ENCODE results near the gene CHKA. TPM values are rescaled to one million over a fixed set of nuclear protein-coding genes. Genes with fewer than 3 reads are reported as not detected.

The CHKA gene
- polyA plus RNA-seq, 3 donors from 2014 or later: 2.7 to 7.5 (median 4.9) TPM

DNA sequence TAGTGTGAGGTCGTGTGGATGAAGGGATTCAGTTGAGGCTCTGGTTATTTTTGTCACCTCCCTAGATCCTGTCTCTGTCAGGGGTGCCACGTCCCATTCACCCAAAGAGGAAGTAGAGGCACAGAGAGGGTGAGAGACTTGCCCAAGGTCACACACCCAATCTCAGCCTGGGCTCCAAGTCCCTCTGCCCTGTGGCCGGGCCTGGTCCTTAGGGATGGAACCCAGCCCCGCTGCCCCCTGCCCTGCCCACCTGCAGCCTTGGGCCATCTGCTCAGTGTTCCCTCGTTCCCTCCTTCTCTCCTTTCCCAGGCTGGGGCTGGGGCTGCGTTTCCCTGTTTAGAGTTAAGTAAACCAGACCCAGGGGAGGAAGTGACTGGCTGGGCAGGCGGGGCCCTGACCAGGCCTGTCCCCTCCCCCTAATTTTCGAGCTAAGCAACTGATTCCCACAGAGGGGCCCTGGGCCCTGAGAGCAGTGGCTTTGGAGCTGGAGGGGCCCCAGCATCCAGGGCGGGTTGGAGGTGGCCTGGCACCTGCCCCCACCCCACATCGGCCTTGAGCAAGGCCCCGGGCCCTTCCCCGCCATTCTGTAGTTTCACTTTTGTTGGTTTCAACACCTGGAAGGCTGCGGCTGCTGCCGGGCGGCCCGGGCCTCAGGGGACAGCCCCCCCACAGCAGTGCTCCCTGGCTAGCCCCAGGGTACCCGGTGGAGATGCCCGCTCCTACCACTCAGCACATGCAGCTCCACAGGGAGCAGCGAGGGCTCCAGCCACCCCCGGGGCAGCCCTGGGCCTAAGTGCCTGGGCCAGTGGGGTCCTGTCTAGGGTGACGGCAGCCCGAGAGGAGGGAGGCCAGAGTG lies 80.9 kb downstream of the CHKA start:
- H3K36me3 Mint-ChIP-seq: no peaks in the 10 kb centered on the region
- peaks cover 34 to 44% of the 10 kb centered on the region in 2 donors for H3K4me1 Mint-ChIP-seq
- peaks cover 0 to 10% (median 3%) of the 10 kb centered on the region in 3 donors for H3K27me3 Mint-ChIP-seq (ENCODE audit: low read depth in 3 of 3)
- no peaks in the 10 kb centered on the region for H3K9me3 Mint-ChIP-seq
- H3K4me3 Mint-ChIP-seq: peak overlapping the region; percentile 90 to 94 (median 93)
- DNase-seq: peak; percentile 59 to 72 (median 66)
- peak overlapping the region; percentile 87 to 97 (median 94) for H3K27ac Mint-ChIP-seq

DNA sequence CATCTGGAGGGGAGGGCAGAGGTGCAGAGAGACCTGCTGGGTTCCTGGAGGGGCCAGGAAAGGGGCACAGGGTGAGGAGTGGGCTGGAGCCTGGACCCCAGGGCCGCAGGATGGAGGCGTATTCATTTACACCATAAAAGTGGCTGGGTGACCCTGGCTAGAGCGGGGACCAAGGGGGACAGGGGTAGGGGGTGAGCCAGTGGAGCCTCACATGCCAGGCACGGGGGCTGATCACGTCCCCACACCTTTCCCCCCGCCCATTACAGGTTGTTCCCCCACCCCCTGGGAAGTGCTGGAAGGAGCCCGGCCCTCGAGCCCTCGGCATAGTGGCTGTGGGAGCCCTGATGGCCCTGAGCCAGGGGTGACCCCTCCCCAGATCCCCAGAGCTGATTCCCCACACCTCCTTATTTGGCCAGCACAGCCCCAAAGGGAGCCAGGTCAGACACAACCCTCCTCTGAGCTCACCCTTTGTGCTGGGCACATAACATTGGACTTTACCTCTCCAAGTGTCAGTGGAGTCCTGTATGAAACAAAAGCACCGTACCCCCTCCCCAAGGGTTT lies 81.6 kb downstream of the CHKA start:
- Mint-ChIP-seq H3K9me3 (no peaks in the 10 kb centered on the region), H3K4me1 (peaks cover 34 to 46% of the 10 kb centered on the region in 2 donors), H3K27me3 (ENCODE audit: low read depth in 3 of 3) (peaks cover 0 to 10% (median 3%) of the 10 kb centered on the region in 3 donors), H3K4me3 (peak overlapping the region; percentile 90 to 94 (median 93)), H3K36me3 (no peaks in the 10 kb centered on the region), H3K27ac (peak overlapping the region; percentile 87 to 97 (median 94))
- peak in 1 of 3 donors; percentile 8 for DNase-seq

DNA sequence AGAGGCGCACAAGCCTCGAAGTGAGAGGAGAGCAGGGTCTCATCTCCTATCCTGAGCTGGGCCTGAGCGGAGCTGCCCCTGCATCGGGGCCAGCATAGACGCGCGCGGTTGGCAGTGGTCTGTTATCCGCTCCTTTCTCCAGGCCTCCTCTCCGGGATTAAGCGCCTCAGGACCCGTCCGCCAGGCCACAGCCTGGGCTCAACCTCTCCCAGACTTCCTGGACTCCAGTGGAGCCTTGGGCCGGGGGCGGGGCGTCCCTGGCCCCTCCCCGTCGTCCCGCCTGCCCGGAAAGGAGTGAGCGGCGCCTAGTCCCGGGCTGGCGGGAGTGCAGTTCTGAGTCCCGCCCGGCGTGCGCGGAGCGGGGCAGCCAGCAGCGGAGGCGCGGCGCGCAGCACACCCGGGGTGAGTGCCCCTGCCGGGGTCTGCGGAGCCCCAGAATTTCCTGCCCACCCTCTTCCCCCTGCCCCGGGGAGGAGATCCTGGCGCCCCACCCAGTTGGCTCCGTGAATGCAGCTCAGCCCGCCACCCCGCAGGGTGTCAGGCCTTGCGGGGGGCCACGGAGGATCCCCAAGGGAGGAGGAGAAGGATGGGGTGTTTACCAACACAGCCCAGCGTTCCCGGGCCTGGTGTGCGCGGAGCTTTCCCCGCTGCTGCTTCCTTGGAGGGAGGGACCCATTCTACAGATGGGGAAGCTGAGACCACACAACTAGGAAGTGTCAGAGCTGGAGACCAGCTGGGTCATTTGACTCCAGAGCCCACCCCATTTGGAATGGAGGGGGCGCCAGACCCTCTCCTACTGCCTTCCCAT lies 82.3 kb downstream of the CHKA start, which contains the start of gene TCIRG1:
TCIRG1 (plus strand) TSS at position 308 of the 808 bp plus-strand sequence. CDS start 2,247 bp downstream, outside the sequence.
- Mint-ChIP-seq H3K4me3 (peak within 1 kb of the TSS; percentile 90 to 94 (median 93)), H3K27ac (peak within 1 kb of the TSS; percentile 95 to 98 (median 98)), H3K27me3 (ENCODE audit: low read depth in 3 of 3) (peaks cover 0 to 10% (median 3%) of the 10 kb centered on the region in 3 donors), H3K9me3 (no peaks in the 10 kb centered on the region), H3K36me3 (no peaks in the 10 kb centered on the region), H3K4me1 (peaks cover 34 to 46% of the 10 kb centered on the region in 2 donors)
- peak; percentile 42 to 52 (median 45) for DNase-seq

DNA sequence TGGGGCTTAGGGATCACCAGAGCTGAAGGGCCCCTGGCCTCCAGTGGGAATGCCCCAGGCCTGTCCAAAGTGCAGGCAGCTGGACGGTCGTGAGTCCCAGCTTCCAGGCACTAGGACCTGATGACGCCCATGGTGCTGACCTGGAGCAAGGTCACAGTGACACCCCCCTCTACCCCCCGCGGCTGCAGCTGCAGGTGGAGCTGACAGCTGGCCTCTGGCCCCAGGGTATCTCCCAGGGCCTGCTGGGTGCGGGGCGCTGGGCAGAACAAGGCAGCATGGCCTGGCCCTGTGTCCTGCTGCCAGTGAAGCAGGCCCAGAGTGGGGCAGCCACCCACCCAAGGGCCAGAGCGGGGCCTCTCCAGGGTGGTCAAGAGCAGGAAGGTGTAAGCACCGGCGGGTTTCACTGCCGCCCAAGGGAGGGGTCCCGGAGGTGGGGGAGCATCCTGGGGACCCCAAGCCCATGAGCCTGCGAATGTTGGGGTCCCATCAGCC lies 82.9 kb downstream of the CHKA start:
- H3K27me3 Mint-ChIP-seq (ENCODE audit: low read depth in 3 of 3): peaks cover 0 to 10% (median 3%) of the 10 kb centered on the region in 3 donors
- peak overlapping the region; percentile 23 to 98 (median 68) for H3K27ac Mint-ChIP-seq
- DNase-seq: no peak
- H3K9me3 Mint-ChIP-seq: no peaks in the 10 kb centered on the region
- peak overlapping the region; percentile 62 to 94 (median 92) for H3K4me3 Mint-ChIP-seq
- H3K36me3 Mint-ChIP-seq: no peaks in the 10 kb centered on the region
- peaks cover 34 to 46% of the 10 kb centered on the region in 2 donors for H3K4me1 Mint-ChIP-seq

DNA sequence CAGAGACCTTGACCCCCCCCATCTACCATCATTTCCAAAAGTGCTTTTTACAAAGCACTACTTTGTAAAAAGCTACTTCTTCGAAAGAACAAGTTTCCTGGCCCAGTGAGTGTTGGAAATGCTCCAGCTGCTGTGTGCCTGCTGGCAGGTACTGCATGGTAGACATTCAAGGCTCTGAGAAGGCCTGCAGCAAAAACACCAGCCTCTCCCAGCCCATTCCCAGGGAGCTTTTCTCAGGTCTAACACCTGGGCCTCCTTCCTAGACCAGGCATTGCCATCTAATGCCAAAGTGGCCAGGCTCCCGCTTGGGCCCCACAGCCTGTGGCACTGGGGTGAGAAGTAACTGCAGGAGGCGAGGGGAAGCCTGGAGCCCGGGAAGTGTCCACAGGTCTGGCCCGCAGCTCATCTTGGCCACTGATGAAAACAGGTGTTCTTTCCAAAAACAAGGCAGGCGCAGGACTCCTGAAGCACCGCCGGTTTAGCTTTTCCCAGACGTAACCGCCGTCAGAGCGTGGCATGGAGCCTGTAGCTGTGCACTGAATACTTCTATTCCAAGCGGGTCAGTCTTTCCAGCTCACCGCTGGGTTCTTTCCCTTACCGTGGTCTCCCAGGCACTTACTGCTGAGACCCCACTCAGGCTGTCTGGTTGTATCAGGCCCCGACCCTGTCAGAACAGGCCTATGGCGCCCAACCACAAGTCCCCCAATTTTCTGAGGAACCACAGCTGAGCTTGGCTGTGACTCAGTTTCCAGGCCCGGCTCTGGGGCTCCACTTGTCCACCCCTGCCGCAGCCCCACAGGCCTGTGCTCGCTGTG lies 83.6 kb downstream of the CHKA start:
- peaks cover 0 to 10% (median 3%) of the 10 kb centered on the region in 3 donors for H3K27me3 Mint-ChIP-seq (ENCODE audit: low read depth in 3 of 3)
- H3K4me1 Mint-ChIP-seq: peaks cover 34 to 46% of the 10 kb centered on the region in 2 donors
- H3K36me3 Mint-ChIP-seq: no peaks in the 10 kb centered on the region
- no peaks in the 10 kb centered on the region for H3K9me3 Mint-ChIP-seq
- DNase-seq: no peak
- peak overlapping the region; percentile 95 to 98 (median 98) for H3K27ac Mint-ChIP-seq
- H3K4me3 Mint-ChIP-seq: peak overlapping the region; percentile 72 to 93 (median 77)

DNA sequence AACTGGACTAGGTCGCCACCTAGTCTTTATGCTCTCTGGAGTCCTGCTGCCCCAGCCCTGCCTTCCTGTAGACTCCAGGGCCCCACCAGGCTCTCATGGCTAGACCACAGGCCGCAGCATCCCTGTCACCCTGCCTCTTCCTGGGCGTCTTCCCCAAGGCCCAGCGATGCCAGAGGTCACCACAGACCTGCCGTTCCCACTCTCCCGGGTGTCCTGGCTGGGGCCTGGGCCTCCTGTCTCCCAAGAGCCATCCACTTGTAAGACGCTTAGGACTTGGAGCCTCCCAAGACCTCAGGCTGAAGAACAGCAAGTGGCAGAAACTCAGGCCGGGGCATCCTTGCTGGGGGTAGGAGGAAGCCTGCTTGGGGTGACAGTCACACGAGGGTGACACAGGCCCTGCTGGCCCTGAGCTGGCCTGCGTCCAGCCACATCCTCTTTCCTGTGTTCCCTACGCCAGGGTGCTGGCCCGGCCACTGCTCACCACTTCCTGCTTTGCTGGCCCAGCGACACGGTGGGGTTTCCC lies 84.4 kb downstream of the CHKA start:
- peak; percentile 69 to 72 (median 70) for DNase-seq
- H3K4me1 Mint-ChIP-seq: peaks cover 35 to 46% of the 10 kb centered on the region in 2 donors
- H3K27ac Mint-ChIP-seq: peak overlapping the region; percentile 95 to 98 (median 98)
- peaks cover 0 to 10% (median 3%) of the 10 kb centered on the region in 3 donors for H3K27me3 Mint-ChIP-seq (ENCODE audit: low read depth in 3 of 3)
- peak overlapping the region; percentile 72 to 93 (median 77) for H3K4me3 Mint-ChIP-seq
- peaks cover 0 to under 1% (median 0%) of the 10 kb centered on the region in 3 donors for H3K36me3 Mint-ChIP-seq
- peaks cover 0 to under 1% (median 0%) of the 10 kb centered on the region in 6 donors for H3K9me3 Mint-ChIP-seq

DNA sequence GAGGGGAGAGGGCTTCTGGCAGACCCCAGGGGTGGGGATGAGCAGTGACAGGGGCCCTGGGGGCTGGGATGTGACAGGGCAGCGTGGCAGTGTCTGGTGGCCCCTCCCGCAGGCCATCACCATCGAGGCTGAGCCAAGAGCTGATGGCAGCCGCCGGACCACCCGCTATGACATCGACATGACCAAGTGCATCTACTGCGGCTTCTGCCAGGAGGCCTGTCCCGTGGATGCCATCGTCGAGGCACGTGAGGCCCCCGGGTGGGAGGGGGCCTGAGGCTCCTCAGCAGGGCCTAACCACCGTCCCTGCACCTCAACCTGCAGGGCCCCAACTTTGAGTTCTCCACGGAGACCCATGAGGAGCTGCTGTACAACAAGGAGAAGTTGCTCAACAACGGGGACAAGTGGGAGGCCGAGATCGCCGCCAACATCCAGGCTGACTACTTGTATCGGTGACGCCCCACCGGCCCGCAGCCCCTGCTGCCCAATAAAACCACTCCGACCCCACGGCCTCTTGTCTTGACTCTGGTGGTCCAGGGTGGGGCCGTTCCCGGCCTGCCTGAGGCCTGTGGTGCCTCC lies 85.0 kb downstream of the CHKA start:
- Mint-ChIP-seq H3K27me3 (ENCODE audit: low read depth in 3 of 3) (peaks cover 0 to 10% (median 3%) of the 10 kb centered on the region in 3 donors), H3K4me3 (peak overlapping the region; percentile 72 to 93 (median 77)), H3K27ac (peak overlapping the region; percentile 95 to 98 (median 98)), H3K4me1 (peaks cover 36 to 48% of the 10 kb centered on the region in 2 donors), H3K9me3 (peaks cover 0 to 3% (median 0%) of the 10 kb centered on the region in 6 donors), H3K36me3 (peaks cover 0 to 4% (median 0%) of the 10 kb centered on the region in 3 donors)
- DNase-seq: peak in 1 of 3 donors; percentile 6

DNA sequence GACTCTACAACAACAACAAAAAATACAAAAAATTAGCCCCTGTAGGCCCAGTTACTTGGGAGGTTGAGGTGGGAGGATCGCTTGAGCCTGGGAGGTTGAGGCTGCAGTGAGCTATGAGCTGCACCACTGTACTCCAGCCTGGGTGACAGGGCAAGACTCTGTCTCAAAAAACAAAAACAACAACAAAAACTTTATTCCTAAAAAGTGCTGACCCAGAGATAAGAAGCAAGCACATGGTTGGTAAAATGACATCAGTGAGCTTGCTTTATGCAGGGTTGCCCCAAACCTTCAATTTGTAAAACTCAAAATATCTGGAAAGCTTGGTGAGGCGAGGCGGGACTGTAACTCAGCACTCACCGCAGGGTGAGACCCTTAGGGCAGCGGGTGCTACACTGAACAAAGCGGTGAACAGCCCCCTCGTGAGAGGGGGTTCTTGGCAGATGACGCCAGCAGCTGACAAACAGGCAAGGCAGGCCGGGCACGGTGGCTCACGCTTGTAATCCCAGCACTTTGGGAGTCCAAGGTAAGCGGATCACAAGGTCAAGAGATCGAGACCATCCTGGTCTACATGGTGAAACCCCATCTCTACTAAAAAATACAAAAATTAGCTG lies 85.8 kb downstream of the CHKA start:
- H3K36me3 Mint-ChIP-seq: peaks cover 0 to 4% (median 0%) of the 10 kb centered on the region in 3 donors
- DNase-seq: no peak
- H3K27ac Mint-ChIP-seq: peak overlapping the region; percentile 81 to 98 (median 92)
- peaks cover 0 to 3% (median 0%) of the 10 kb centered on the region in 6 donors for H3K9me3 Mint-ChIP-seq
- peaks cover 45 to 51% of the 10 kb centered on the region in 2 donors for H3K4me1 Mint-ChIP-seq
- H3K4me3 Mint-ChIP-seq: peak overlapping the region; percentile 20 to 55 (median 26)
- peaks cover under 1 to 16% (median 3%) of the 10 kb centered on the region in 3 donors for H3K27me3 Mint-ChIP-seq (ENCODE audit: low read depth in 3 of 3)

DNA sequence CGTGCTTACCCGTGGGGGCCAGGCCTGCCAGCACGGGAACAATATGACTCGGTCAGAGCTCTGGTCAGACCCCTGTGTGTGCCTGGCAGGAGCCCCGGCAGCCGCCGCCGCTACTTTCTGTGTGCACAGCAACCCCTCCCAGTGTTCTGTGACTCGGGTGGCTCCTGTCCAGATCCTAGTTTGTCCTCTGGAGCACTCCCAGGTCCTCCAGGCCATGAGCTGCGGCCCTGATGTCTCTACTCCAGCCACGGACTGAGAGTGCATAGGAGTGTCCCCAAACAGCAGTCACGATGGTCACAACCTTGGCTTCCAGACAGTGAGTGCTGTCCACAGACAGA lies 87.5 kb downstream of the CHKA start:
- Mint-ChIP-seq H3K27ac (peak overlapping the region in 4 of 6 donors; percentile 30 to 86 (median 72)), H3K4me3 (peak overlapping the region in 1 of 5 donors; percentile 15), H3K27me3 (ENCODE audit: low read depth in 3 of 3) (peaks cover 3 to 18% (median 3%) of the 10 kb centered on the region in 3 donors), H3K9me3 (peaks cover 0 to 3% (median 0%) of the 10 kb centered on the region in 6 donors), H3K36me3 (peaks cover 0 to 4% (median 0%) of the 10 kb centered on the region in 3 donors), H3K4me1 (peaks cover 42 to 51% of the 10 kb centered on the region in 2 donors)
- no peak for DNase-seq

DNA sequence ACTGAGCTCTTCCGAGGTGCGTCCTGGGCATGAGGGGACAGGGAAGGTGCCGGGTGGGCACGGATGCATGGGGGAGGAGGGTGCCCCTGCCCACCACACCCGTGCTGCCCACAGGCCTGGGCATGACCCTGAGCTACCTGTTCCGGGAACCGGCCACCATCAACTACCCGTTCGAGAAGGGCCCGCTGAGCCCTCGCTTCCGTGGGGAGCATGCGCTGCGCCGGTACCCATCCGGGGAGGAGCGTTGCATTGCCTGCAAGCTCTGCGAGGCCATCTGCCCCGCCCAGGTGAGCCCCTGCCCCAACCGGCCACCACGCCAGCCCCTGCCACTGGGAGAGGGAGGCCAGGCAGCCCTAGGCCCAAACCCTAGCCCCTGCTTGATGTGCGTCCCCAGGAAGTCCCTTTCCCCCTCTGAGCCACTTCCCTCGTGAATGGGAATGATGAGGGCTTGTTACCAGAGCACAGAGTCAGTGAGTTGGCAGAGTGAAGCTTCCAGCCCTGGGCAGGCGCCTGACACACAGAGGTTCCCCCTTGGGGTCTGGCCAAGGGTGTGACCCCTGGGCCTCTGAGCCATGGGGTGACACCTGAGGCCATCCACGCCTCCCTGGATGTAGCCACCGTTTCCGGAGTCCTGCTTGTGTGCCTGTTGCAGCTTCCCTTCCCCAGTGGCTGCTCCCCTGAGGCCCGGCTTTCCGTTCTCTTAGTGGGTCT lies 88.0 kb downstream of the CHKA start:
- Mint-ChIP-seq H3K4me3 (peak overlapping the region in 1 of 5 donors; percentile 15), H3K27me3 (ENCODE audit: low read depth in 3 of 3) (peaks cover 3 to 18% (median 3%) of the 10 kb centered on the region in 3 donors), H3K4me1 (peaks cover 42 to 48% of the 10 kb centered on the region in 2 donors), H3K36me3 (peaks cover 0 to 4% (median 0%) of the 10 kb centered on the region in 3 donors), H3K27ac (peak overlapping the region in 2 of 6 donors; percentile 30 to 76), H3K9me3 (peaks cover 0 to 3% (median 0%) of the 10 kb centered on the region in 6 donors)
- DNase-seq: no peak

DNA sequence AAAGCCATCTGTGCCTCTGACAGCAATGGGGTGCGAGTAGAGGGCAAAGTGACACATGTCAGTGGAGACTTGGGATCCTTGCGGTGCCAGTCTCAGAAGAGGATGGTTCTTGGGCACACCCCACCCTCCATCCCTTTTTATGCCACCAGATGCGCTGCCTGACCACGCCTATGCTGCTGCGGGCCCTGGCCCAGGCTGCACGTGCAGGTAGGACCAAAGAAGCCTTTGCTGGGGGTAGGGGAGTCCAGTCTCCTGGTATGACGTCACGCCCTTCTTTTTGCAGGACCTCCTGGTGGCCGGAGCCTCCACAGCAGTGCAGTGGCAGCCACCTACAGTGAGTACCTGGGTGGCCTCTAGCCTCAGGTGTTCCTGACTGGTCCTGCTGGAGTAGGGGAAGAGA lies 89.2 kb downstream of the CHKA start:
- H3K27ac Mint-ChIP-seq: peak overlapping the region; percentile 76 to 92 (median 86)
- H3K36me3 Mint-ChIP-seq: peaks cover 0 to 4% (median 0%) of the 10 kb centered on the region in 3 donors
- peaks cover 3 to 15% (median 3%) of the 10 kb centered on the region in 3 donors for H3K27me3 Mint-ChIP-seq (ENCODE audit: low read depth in 3 of 3)
- H3K4me3 Mint-ChIP-seq: peak overlapping the region; percentile 92 to 98 (median 96)
- DNase-seq: no peak
- H3K9me3 Mint-ChIP-seq: peaks cover 0 to 3% (median 0%) of the 10 kb centered on the region in 6 donors
- peaks cover 32 to 38% of the 10 kb centered on the region in 2 donors for H3K4me1 Mint-ChIP-seq

Measured in immature natural killer cell (primary cell).